Brain microvascular endothelial cell (primary cell): ENCODE measurements around the gene NOTCH4.

Source experiments
- DNase-seq: peaks from one replicate; pipeline ENCODE4 v3.0.0-alpha.2; 2020
- H3K27ac ChIP-seq: fragments of 250-450 bp; sonication (Bioruptor Pico); 2 replicates; pipeline ENCODE4 v1.5.1; 2020; ENCODE audit warnings: mild to moderate bottlenecking, moderate library complexity
- H3K27me3 ChIP-seq: fragments of 250-450 bp; sonication (Bioruptor Pico); replicated peaks from 2 replicates; pipeline ENCODE4 v1.5.1; 2020; ENCODE audit warnings: mild to moderate bottlenecking
- H3K36me3 ChIP-seq: fragments of 250-450 bp; sonication (Bioruptor Pico); replicated peaks from 2 replicates; pipeline ENCODE4 v1.5.1; 2020; ENCODE audit warnings: mild to moderate bottlenecking
- H3K4me3 ChIP-seq: 2 replicates; pipeline ENCODE4 v1.5.1; 2011; ENCODE audit warnings: low read depth, mild to moderate bottlenecking, control low read depth, low read length, moderate library complexity
- CTCF ChIP-seq: IDR thresholded peaks from 2 replicates; pipeline ENCODE4 v1.5.1; 2011; ENCODE audit warnings: low read depth, mild to moderate bottlenecking, moderate library complexity, low read length, control low read depth, inconsistent platforms; ENCODE audit errors: missing control alignments
- in situ Hi-C: cut with HindIII; loops from 2 replicates; pipeline ENCODE4 v1.10.0; 2017; ENCODE audit warnings: low sequenced_read_pairs, low pct_ligation_motif_present

Gene NOTCH4

DNA sequence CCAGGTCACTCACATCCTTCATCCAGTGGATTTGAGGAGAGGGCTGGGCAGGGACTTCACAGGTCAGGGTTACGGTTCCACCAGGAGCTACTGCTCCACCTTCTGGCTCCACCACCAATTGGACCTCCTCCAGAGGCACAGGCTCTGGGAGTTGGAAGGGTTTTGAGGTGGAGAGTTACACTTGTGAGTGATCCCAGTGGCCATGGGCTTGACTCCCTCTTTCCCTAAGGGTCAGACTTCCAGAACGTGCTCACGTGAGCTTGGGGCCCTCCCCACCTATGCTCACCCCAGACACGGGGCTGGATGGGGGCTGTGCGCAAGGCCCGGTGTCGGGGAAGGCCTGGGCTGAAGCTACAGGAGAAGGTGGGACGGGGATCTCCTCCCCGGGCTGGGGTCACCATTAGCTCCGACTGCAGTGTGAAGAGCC lies 41.3 kb downstream of the NOTCH4 start:
- TF ChIP-seq CTCF = no peak
- H3K36me3 ChIP-seq = peaks cover 46% of the 10 kb centered on the region
- no peaks in the 10 kb centered on the region for H3K27me3 ChIP-seq
- DNase-seq = no peak
- H3K27ac ChIP-seq = no peak overlapping the region
- in situ Hi-C loops = loop anchor here (10.0 kb wide), 1 partner anchor 58 kb away; the partner anchor contains the start of gene ATF6B
- H3K4me3 ChIP-seq = no peak overlapping the region

GRCh38 chr6:32181915-32182529 lies 41.8 kb downstream of the NOTCH4 start:
- no peak for TF ChIP-seq CTCF
- in situ Hi-C loops = loop anchor here (10.0 kb wide), 1 partner anchor 57 kb away; the partner anchor contains the start of gene ATF6B
- DNase-seq = no peak
- Histone ChIP-seq H3K36me3 (peaks cover 41% of the 10 kb centered on the region), H3K27ac (no peak overlapping the region), H3K4me3 (no peak overlapping the region), H3K27me3 (no peaks in the 10 kb centered on the region)

GRCh38 chr6:32181148-32181702 lies 42.6 kb downstream of the NOTCH4 start:
- Histone ChIP-seq H3K27me3 (no peaks in the 10 kb centered on the region), H3K4me3 (no peak overlapping the region), H3K27ac (no peak overlapping the region), H3K36me3 (peaks cover 33% of the 10 kb centered on the region)
- in situ Hi-C loops = loop anchor here (10.0 kb wide), 1 partner anchor 56 kb away; the partner anchor contains the start of gene ATF6B
- no peak for DNase-seq
- no peak for TF ChIP-seq CTCF

DNA sequence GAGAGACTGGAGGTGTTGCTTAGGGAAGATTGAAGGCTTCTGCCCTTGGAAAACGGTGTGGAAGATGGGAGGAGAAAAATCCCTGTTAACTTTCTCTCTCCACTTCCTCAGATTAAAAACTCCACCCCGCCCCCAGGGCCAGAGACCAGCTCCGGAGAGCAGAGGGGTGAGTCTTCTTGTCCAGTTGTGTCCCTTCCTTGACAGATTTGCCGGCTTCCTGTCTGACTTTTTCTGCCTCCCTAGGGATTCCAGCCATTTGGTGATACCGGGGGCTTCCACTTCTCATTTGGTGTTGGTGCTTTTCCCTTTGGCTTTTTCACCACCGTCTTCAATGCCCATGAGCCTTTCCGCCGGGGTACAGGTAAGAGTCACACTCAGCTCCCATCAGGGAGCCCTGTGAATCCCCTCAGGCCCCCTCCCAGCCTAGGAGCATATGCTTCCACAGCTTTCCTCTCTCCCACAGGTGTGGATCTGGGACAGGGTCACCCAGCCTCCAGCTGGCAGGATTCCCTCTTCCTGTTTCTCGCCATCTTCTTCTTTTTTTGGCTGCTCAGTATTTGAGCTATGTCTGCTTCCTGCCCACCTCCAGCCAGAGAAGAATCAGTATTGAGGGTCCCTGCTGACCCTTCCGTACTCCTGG lies 44.0 kb downstream of the NOTCH4 start:
- DNase-seq = no peak
- Histone ChIP-seq H3K36me3 (peaks cover 29% of the 10 kb centered on the region), H3K4me3 (no peak overlapping the region), H3K27me3 (no peaks in the 10 kb centered on the region), H3K27ac (no peak overlapping the region)
- in situ Hi-C loops = loop anchor here (10.0 kb wide), 1 partner anchor 55 kb away; the partner anchor contains the start of gene ATF6B
- TF ChIP-seq CTCF = no peak

DNA sequence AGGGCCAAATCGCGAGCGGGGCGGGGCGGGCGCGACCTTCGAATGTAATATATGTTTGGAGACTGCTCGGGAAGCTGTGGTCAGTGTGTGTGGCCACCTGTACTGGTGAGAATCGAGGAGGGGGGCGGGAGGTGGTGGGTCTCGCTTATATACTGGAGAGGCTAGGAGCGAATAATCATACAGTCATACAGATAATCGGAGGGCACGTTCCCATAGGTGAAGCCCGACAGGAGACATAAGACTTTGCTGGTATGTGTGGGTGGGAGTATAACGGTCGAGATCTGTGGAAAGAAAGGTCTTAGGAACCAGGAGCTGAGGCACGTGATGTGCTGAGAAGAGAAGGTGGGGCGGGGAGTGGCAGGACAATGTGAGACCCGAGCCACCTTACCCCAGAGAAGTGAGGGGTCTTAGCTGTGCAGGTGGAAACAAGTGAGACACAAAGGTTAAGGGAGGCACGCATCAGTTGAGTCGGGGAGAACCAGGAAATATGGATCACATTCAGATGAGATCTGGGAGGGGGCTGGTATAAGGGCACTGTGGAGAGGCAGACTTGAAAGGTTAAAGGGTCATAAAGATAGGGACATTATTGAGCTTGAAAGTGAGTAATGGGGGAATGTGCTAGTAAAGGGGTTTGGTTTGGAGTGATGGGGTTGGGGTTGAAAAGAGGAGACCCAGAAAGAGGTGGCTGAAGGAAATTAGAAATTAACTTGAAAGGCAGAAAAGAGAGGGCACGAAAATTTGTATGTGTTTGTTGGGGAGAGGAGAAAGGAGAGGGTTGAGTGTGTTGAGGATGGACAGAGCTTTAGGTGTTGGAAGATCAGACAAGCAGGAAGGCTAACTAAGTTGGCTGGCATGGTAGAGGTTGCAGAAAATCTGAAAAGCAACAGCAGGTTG lies 45.1 kb downstream of the NOTCH4 start:
- DNase-seq = no peak
- in situ Hi-C loops = no loop called here
- TF ChIP-seq CTCF = no peak
- peaks cover 23% of the 10 kb centered on the region for H3K36me3 ChIP-seq
- no peaks in the 10 kb centered on the region for H3K27me3 ChIP-seq
- H3K27ac ChIP-seq = peak overlapping the region; percentile 88
- peak overlapping the region; percentile 95 for H3K4me3 ChIP-seq
